ENCODE measurements around the gene TMEM132E.

Gene TMEM132E

GRCh38 chr17:34633760-34634159 is 54.4 kb downstream of the TMEM132E start:
- Histone ChIP-seq H3K9me3 (ENCODE audit: low read length) (no peaks in the 10 kb centered on the region), H3K4me1 (ENCODE audit: insufficient read depth, low read length, severe bottlenecking) (no peaks in the 10 kb centered on the region), H3K9me2 (ENCODE audit: low read depth, low read length) (no peaks in the 10 kb centered on the region), H3K36me3 (ENCODE audit: insufficient read depth, low read length) (no peaks in the 10 kb centered on the region), H3K9ac (ENCODE audit: low read length) (no peak overlapping the region), H3K79me2 (ENCODE audit: insufficient read depth, low read length) (no peaks in the 10 kb centered on the region), H3K4me3 (ENCODE audit: low read depth, low read length, poor library complexity, severe bottlenecking) (no peak overlapping the region), H3K4me2 (ENCODE audit: low read length) (no peak overlapping the region), H3K27me3 (ENCODE audit: insufficient read depth, low read length) (no peaks in the 10 kb centered on the region), H2AFZ (ENCODE audit: low read length) (no peak overlapping the region), H4K20me1 (ENCODE audit: insufficient read depth, low read length) (no peaks in the 10 kb centered on the region), H3K27ac (ENCODE audit: low read depth, low read length, poor library complexity, severe bottlenecking) (no peak overlapping the region), H3F3A (ENCODE audit: insufficient read depth, low read length) (no peaks in the 10 kb centered on the region)
- TF ChIP-seq EZH2 (IDR thresholded peaks at IDR 0.05; ENCODE audit: borderline replicate concordance, low read length): no peak
- TF ChIP-seq CTCF (IDR thresholded peaks at IDR 0.05; ENCODE audit: low read length): no peak

DNA sequence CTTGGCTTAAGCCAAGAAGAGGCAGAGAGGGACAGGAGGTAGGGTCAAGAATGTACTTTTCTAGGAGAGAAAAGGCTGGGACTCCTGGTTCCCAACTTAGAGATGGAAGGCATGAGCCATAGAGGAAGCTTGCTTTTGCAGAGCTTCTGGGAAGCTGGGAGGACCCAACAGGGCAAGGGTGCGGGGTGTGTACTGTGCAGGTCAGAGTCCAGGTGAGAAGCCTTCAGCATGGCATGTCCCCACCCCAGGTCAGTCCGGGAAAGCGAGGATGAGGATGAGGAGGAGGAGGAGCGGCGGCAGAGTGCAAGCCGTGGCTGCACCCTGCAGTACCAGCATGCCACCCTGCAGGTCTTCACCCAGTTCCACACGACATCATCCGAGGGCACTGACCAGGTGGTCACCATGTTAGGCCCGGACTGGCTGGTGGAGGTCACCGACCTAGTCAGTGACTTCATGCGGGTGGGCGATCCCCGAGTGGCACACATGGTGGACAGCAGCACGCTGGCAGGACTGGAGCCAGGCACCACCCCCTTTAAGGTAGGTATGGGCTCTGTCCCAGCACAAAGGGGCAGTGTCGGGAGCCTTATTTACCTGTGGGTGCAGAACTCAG is 55.3 kb downstream of the TMEM132E start:
- no peak overlapping the region for H3K4me3 ChIP-seq (ENCODE audit: low read depth, low read length, poor library complexity, severe bottlenecking)
- H3K9ac ChIP-seq (ENCODE audit: low read length): no peak overlapping the region
- H3K4me2 ChIP-seq (ENCODE audit: low read length): no peak overlapping the region
- H3K79me2 ChIP-seq (ENCODE audit: insufficient read depth, low read length): no peaks in the 10 kb centered on the region
- no peaks in the 10 kb centered on the region for H3K9me2 ChIP-seq (ENCODE audit: low read depth, low read length)
- no peaks in the 10 kb centered on the region for H3K4me1 ChIP-seq (ENCODE audit: insufficient read depth, low read length, severe bottlenecking)
- H3K36me3 ChIP-seq (ENCODE audit: insufficient read depth, low read length): no peaks in the 10 kb centered on the region
- no peaks in the 10 kb centered on the region for H3K9me3 ChIP-seq (ENCODE audit: low read length)
- H4K20me1 ChIP-seq (ENCODE audit: insufficient read depth, low read length): no peaks in the 10 kb centered on the region
- no peak overlapping the region for H3K27ac ChIP-seq (ENCODE audit: low read depth, low read length, poor library complexity, severe bottlenecking)
- H3F3A ChIP-seq (ENCODE audit: insufficient read depth, low read length): no peaks in the 10 kb centered on the region
- H2AFZ ChIP-seq (ENCODE audit: low read length): no peak overlapping the region
- H3K27me3 ChIP-seq (ENCODE audit: insufficient read depth, low read length): no peaks in the 10 kb centered on the region
- TF ChIP-seq EZH2 (IDR thresholded peaks at IDR 0.05; ENCODE audit: borderline replicate concordance, low read length): no peak
- no peak for TF ChIP-seq CTCF (IDR thresholded peaks at IDR 0.05; ENCODE audit: low read length)

DNA sequence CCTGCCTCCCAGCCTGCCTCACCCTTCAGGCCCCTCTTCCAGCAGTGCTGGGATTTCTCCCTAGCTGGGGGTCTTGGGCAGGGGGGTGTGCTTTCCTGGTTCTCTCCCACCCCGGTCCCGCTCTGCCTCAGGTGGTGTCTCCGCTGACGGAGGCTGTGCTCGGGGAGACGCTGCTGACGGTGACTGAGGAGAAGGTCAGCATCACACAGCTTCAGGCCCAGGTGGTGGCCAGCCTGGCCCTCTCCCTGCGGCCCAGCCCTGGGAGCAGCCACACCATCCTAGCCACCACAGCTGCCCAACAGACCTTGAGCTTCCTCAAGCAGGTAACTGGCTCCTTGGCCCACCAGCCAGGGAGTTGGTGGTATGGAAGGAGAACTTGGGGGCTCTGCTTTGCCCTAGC is 56.5 kb downstream of the TMEM132E start:
- Histone ChIP-seq H3K9me2 (ENCODE audit: low read depth, low read length) (no peaks in the 10 kb centered on the region), H3K9ac (ENCODE audit: low read length) (no peak overlapping the region)

More for the DNA sequence above, 56.5 kb downstream of the TMEM132E start:
- H3K4me2 ChIP-seq (ENCODE audit: low read length): no peak overlapping the region
- H3K4me3 ChIP-seq (ENCODE audit: low read depth, low read length, poor library complexity, severe bottlenecking): no peak overlapping the region
- H3K27ac ChIP-seq (ENCODE audit: low read depth, low read length, poor library complexity, severe bottlenecking): no peak overlapping the region
- no peaks in the 10 kb centered on the region for H3F3A ChIP-seq (ENCODE audit: insufficient read depth, low read length)
- H2AFZ ChIP-seq (ENCODE audit: low read length): no peak overlapping the region
- H3K79me2 ChIP-seq (ENCODE audit: insufficient read depth, low read length): no peaks in the 10 kb centered on the region
- no peaks in the 10 kb centered on the region for H3K4me1 ChIP-seq (ENCODE audit: insufficient read depth, low read length, severe bottlenecking)
- TF ChIP-seq CTCF (IDR thresholded peaks at IDR 0.05; ENCODE audit: low read length): no peak
- no peak for TF ChIP-seq EZH2 (IDR thresholded peaks at IDR 0.05; ENCODE audit: borderline replicate concordance, low read length)
- H3K36me3 ChIP-seq (ENCODE audit: insufficient read depth, low read length): no peaks in the 10 kb centered on the region
- no peaks in the 10 kb centered on the region for H3K9me3 ChIP-seq (ENCODE audit: low read length)
- no peaks in the 10 kb centered on the region for H4K20me1 ChIP-seq (ENCODE audit: insufficient read depth, low read length)
- no peaks in the 10 kb centered on the region for H3K27me3 ChIP-seq (ENCODE audit: insufficient read depth, low read length)
